ENCODE results near the gene DYNC1I1. TPM values are rescaled to one million over a fixed set of nuclear protein-coding genes. Genes with fewer than 3 reads are reported as not detected.

Gene DYNC1I1
- total RNA-seq, 1 experiment from 2014 or later: 11.9 TPM

DNA sequence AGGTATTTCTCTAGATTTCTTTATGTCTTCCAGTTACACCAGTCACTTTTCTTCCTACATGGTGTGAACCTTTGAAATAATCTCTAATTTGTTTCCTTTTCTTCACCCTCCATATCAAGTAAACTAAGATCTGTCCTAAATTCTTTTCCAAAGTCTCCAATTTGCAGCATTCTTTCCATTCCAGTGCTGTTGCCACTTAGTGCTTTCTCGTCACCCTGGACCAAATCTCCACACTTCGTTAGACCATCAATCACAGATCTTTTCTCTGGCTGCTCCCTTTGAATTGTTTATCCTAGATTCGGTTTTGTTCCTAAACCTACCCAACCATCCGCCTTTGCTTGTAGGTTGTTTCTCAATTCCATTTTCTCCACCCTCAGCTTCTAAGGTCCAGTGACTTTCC is 74.7 kb downstream of the DYNC1I1 start:
- Histone ChIP-seq H3K27ac (no peak overlapping the region), H3K4me1 (peaks cover 7% of the 10 kb centered on the region; the same call in 1 of the 2 replicates), H3K36me3 (no peaks in the 10 kb centered on the region), H3K27me3 (no peaks in the 10 kb centered on the region), H3K9me3 (replicated peaks) (no peaks in the 10 kb centered on the region), H3K4me3 (no peak overlapping the region)
- no peak for DNase-seq

DNA sequence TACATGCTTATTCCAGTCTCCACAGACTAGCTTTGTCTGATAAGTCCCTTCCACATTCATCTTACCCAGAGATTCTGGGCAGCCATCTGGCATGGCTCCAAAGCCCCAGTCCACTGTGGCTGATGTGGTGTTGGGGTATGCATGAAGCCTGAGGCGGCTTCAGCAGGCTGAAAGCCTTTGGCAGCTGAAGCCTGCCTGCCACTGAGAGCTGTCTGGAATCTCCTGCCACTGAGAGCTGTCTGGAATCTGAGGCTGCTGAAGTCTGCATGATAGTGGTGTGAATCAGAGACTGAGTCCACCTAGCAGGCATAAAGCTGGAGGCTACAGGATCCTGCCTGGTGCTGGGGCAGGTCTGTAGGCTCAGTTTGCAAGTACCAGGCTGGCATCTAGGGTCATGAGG is 87.1 kb downstream of the DYNC1I1 start:
- H3K27me3 ChIP-seq: no peaks in the 10 kb centered on the region
- H3K27ac ChIP-seq: peak overlapping the region; percentile 62
- DNase-seq: peak; percentile 96 to 98
- no peak overlapping the region for H3K4me3 ChIP-seq
- H3K9me3 ChIP-seq (replicated peaks): peaks cover 5% of the 10 kb centered on the region; the same call in 1 of the 2 replicates
- H3K4me1 ChIP-seq: peaks cover 24% of the 10 kb centered on the region
- no peaks in the 10 kb centered on the region for H3K36me3 ChIP-seq

DNA sequence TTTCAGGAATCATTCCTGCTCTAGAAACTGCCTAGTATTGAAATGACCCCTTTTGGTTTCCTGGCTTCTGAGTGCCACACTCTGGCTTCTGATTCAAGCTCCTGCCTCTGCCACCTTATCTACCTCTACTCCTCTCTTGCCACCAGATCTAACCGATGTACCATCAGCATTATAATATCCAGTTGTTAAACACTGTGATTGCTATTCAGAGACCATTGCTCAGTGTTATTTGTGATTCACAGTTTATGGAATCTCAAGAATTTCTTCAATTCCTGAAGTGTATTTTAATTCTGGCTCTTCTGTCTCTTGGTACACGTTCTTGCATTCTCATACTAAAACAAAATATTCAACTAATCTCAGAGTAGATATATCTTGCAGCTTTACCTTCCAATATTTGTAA is 88.7 kb downstream of the DYNC1I1 start:
- no peak for DNase-seq
- H3K4me1 ChIP-seq: peaks cover 25% of the 10 kb centered on the region
- H3K9me3 ChIP-seq (replicated peaks): peaks cover 5% of the 10 kb centered on the region; the same call in 1 of the 2 replicates
- no peaks in the 10 kb centered on the region for H3K36me3 ChIP-seq
- peak overlapping the region; percentile 62 for H3K27ac ChIP-seq
- H3K4me3 ChIP-seq: no peak overlapping the region
- no peaks in the 10 kb centered on the region for H3K27me3 ChIP-seq

DNA sequence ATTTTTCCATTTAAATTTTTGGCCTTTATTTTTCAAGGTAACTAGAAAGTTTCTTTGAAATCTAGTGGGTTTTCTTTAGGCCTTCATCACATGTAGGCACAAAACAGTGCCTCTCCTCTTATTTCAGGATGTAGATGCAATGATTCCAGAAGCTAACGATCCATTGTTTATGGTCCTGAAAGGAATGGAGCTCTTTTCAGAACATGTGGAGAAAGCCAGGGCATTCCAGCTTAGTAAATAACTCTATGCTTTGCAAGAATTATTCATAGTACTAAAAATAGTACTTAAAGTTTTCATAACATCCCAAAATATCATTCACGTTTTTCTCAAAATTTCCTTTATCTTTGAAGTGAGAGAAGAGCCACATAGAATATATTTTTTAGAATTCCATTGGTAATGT is 91.3 kb downstream of the DYNC1I1 start:
- Histone ChIP-seq H3K36me3 (no peaks in the 10 kb centered on the region), H3K4me3 (no peak overlapping the region), H3K9me3 (replicated peaks) (no peaks in the 10 kb centered on the region), H3K4me1 (peaks cover 41% of the 10 kb centered on the region), H3K27ac (no peak overlapping the region), H3K27me3 (no peaks in the 10 kb centered on the region)
- DNase-seq: no peak

DNA sequence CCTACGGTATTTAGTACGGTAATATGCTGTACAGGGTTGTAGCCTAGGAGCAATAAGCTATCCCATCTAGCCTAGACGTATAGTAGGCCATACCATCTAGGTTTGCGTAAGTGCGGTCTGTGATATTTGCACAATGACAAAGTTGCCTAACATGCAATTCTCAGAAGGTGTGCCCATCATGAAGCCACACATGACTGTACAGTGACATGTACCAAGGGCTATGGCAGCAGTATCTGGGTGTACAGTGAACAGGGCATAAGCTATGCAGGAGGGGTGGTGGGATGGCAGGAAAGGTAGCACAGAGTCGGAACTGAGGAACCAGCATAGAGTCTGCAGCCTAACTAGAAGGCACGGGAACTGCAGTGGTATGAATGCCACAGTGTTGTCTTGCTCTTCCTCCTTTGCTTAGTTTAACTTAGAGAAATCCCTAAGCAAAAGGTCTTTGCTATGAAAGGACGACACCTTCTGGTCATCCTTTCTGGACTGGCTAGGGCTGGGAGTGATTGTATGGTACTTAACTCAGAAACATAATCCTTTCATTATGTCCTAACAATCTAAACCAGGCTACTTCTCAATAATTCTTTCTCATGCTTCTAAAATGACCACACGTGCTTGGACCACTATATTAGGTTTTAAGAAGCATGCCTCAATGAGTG is 93.5 kb downstream of the DYNC1I1 start:
- peak; percentile 27 to 58 for DNase-seq
- no peaks in the 10 kb centered on the region for H3K27me3 ChIP-seq
- H3K4me1 ChIP-seq: peaks cover 33% of the 10 kb centered on the region
- no peak overlapping the region for H3K4me3 ChIP-seq
- H3K27ac ChIP-seq: no peak overlapping the region
- H3K9me3 ChIP-seq (replicated peaks): no peaks in the 10 kb centered on the region
- no peaks in the 10 kb centered on the region for H3K36me3 ChIP-seq

DNA sequence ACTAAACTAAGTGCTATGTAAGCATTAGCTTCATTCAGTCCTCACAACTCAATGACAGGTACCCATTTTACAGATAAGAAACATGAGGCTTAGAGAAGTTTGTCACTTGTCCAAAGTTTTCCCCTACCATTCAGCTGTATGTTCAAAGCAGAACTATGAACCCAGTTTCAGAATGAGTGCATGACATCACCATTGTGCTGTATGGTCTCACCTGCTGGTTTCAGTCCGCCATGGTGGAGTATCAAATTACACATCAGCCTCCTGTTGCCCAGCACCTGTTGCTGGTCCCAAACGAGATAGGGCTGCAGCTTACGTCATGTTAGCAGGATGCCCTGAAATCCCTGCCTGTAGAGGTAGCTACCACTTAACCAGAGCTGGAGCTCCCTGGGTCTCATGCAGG is 95.0 kb downstream of the DYNC1I1 start:
- peak overlapping the region; percentile 49 for H3K27ac ChIP-seq
- DNase-seq: peak; percentile 89 to 96
- no peak overlapping the region for H3K4me3 ChIP-seq
- no peaks in the 10 kb centered on the region for H3K36me3 ChIP-seq
- peaks cover 35% of the 10 kb centered on the region for H3K4me1 ChIP-seq
- no peaks in the 10 kb centered on the region for H3K9me3 ChIP-seq (replicated peaks)
- H3K27me3 ChIP-seq: no peaks in the 10 kb centered on the region

DNA sequence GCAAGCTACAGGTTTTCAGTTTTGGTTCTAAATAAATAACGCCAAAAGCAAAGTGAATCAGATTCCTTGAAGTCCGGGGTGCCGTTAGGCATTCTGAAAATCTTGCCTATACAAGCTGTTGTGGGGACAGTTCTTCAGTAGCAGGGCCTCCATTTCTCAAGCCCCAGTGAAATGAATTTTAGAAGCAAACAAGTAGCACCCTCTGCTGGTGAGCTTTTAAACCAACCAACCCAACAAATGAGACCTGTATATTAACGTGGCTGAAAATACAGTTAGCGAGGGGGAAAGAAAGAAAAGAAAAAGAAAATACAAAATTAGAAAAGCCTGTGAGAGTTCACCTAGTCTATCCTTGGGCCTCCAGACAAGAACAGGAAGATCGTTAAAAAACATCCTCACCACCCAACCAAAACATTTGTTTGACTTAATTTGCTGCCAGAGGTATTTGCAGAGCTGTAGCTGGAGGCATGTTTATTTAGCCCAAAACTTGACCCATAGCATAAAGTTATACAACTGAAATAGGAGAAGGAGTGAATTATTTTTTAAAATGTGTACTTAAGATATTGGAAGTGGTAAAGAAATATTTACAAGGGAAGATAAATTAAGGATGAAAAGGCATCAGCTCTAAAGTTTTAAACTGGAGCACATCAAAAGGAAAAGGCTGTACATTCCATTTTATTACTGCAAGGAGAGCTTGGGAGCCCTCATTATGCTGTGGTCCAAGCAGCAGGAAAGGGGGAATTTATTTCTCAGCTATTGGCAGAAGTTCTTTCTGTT is 98.9 kb downstream of the DYNC1I1 start:
- Histone ChIP-seq H3K4me1 (peaks cover 48% of the 10 kb centered on the region), H3K4me3 (no peak overlapping the region), H3K27ac (no peak overlapping the region), H3K9me3 (replicated peaks) (no peaks in the 10 kb centered on the region), H3K36me3 (no peaks in the 10 kb centered on the region), H3K27me3 (no peaks in the 10 kb centered on the region)
- peak; percentile 63 to 93 for DNase-seq

DNA sequence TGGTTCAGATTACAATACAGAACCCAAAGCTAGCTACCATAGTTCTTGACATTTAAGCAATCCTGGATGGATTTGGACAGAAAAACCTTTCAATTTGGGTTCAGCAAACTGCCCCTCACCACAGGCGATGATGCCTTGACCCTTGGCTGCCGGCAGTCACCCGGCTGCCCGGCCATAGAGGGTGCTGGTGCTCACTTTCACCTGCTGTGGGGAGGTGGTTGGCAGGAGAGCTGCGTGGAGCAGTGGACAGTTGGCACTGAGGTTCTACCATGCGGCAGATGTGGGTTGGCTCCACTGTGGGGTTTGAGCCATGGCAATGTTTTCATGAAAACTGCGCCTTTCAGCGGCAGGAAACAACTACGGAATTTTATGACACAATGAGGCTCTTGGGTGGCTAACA is 99.5 kb downstream of the DYNC1I1 start:
- no peaks in the 10 kb centered on the region for H3K27me3 ChIP-seq
- H3K4me1 ChIP-seq: peaks cover 45% of the 10 kb centered on the region
- no peaks in the 10 kb centered on the region for H3K9me3 ChIP-seq (replicated peaks)
- no peak overlapping the region for H3K27ac ChIP-seq
- no peak for DNase-seq
- H3K36me3 ChIP-seq: no peaks in the 10 kb centered on the region
- no peak overlapping the region for H3K4me3 ChIP-seq

DNA sequence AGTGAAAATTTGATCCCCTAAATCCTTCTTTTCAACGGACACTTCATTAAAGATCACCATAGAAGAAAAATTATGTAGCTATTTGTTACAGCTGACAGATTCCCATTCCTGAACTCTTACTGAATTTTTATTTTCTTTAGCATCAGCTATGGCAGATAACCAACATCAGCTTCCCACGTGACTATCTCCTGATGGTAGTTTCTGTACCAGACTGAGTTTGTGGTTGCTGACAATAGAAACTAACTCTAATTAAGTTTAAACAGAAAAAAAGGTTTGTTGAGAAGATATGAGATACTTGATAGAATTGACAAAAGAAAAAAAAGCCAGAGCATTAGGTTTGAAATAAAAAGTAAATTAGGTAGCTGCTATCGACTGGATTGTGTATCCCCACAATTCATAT is 101.8 kb downstream of the DYNC1I1 start:
- 0 out of 2 replicates have a peak, but pooled peaks cover 2% of the 10 kb centered on the region for H3K9me3 ChIP-seq (replicated peaks)
- H3K27ac ChIP-seq: peak overlapping the region; percentile 59
- no peaks in the 10 kb centered on the region for H3K36me3 ChIP-seq
- peaks cover 34% of the 10 kb centered on the region for H3K4me1 ChIP-seq
- DNase-seq: no peak
- no peaks in the 10 kb centered on the region for H3K27me3 ChIP-seq
- no peak overlapping the region for H3K4me3 ChIP-seq

DNA sequence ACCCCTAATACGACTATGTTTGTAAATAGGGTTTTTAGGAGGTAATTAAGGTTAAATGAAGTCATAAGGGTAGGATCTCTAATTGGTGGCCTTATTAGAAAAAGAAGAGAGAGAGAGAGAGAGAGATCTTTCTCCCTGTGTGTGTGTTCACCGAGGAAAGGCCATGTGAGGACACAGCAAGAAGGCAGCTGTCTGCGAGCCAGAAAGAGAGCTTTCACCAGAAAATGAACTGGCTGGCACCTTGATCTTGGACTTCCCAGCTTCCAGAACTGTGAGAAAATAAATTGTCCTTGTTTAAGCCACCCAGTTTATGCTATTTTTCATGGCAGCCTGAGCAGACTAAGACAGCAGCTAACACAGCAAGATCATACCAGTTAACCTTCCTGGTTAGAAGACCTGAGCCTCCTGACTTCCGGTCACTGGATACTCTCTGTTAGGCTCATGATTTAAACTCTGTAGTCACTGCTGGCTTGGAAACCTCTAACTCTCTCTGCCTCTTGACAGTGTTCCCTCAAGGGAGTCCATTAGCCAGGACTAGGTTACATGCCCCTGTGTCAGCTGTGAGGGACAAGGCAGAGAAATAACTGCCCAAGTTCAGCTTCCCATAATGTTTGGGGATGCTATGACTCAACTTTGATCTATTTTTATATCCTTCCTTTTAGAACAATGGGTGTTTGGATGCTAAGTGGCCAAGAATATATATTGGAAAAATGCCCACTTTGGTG is 102.3 kb downstream of the DYNC1I1 start:
- peak; percentile 39 to 66 for DNase-seq
- peaks cover 31% of the 10 kb centered on the region for H3K4me1 ChIP-seq
- no peak overlapping the region for H3K4me3 ChIP-seq
- H3K9me3 ChIP-seq (replicated peaks): 0 out of 2 replicates have a peak, but pooled peaks cover 2% of the 10 kb centered on the region
- peak overlapping the region; percentile 59 for H3K27ac ChIP-seq
- no peaks in the 10 kb centered on the region for H3K36me3 ChIP-seq
- no peaks in the 10 kb centered on the region for H3K27me3 ChIP-seq

DNA sequence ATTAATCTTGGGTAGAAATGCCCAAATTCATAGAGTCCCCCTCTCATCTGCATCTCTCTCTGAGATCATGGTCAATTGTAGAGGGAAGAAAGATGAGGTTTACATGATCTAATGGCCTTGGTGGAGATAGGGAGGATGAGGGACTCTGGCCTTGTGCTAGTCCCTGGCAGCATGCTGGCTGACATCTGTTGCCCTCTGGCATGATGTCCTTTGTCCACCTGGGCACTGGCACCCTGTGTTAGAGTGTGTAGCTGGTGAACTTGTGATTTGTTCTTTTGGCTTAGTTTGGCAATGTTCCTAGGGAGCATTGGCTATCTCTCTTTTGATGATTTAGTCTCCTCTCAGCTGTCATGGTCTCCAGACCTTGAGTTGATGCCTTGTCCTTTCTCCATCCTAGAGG is 103.2 kb downstream of the DYNC1I1 start:
- no peak overlapping the region for H3K4me3 ChIP-seq
- peaks cover 29% of the 10 kb centered on the region for H3K4me1 ChIP-seq
- H3K27ac ChIP-seq: no peak overlapping the region
- H3K27me3 ChIP-seq: no peaks in the 10 kb centered on the region
- H3K36me3 ChIP-seq: no peaks in the 10 kb centered on the region
- no peak for DNase-seq
- H3K9me3 ChIP-seq (replicated peaks): 0 out of 2 replicates have a peak, but pooled peaks cover 2% of the 10 kb centered on the region

DNA sequence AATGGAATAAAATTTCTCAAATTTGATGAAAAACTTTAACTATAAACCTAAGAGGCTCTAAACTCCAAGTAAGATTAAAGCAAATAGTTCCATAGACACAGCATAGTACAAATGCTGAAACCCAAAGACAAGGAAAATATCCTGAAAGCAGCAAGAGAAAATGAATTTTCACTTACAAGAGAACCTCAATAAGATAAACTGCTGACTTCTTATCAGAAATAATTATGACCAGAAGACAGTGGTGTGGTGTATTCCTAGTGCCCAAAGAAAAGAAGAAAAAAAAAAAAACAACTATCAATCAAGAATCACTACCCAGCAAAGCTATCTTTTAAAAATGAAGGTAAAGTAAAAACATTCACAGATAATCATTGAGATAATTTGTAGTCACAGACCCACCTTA is 106.3 kb downstream of the DYNC1I1 start:
- Histone ChIP-seq H3K27ac (no peak overlapping the region), H3K4me3 (no peak overlapping the region), H3K9me3 (replicated peaks) (0 out of 2 replicates have a peak, but pooled peaks cover 2% of the 10 kb centered on the region), H3K27me3 (no peaks in the 10 kb centered on the region), H3K4me1 (peaks cover 16% of the 10 kb centered on the region), H3K36me3 (peaks cover 3% of the 10 kb centered on the region; the same call in 1 of the 2 replicates)
- no peak for DNase-seq

DNA sequence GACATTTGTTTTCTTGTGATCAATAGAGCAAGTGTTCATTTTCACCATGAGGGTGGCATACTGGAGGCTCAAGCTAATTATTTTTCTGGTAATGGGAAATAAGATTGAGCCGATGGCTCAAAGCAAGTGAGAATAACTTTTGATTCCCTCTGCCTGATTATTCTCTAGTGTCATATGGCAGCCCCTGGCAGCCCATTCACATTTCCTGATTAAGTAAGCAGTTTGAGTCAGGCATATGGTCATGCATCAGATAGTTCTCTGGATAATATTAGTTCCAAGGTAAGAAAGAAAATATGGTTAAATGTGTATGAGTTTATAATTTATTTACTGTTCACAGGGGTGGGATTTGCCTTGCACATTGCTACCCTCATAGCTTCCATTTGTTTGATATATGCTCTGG is 109.2 kb downstream of the DYNC1I1 start:
- Histone ChIP-seq H3K27me3 (no peaks in the 10 kb centered on the region), H3K4me3 (no peak overlapping the region), H3K36me3 (peaks cover 3% of the 10 kb centered on the region; the same call in 1 of the 2 replicates), H3K9me3 (replicated peaks) (0 out of 2 replicates have a peak, but pooled peaks cover 2% of the 10 kb centered on the region), H3K27ac (no peak overlapping the region), H3K4me1 (no peaks in the 10 kb centered on the region)
- DNase-seq: no peak

DNA sequence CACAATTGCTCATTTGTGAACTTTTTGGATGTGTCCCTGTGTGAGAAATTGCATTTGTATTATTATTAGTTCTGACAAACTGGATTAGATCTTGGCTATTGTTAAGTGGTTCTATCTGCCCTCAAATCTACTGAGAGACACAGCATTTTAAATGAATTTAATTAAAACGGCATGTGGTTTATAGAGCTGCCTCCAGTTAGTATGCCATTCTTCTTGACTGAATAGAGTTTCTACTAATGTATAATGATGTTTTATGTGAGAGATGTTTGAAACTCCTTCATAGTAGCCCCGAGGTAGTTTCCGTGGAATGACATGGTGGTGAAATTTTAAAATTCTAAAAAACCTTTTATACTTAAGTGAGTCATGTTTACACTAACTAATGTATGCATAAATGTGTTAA is 110.9 kb downstream of the DYNC1I1 start:
- H3K27ac ChIP-seq: no peak overlapping the region
- DNase-seq: no peak
- H3K27me3 ChIP-seq: no peaks in the 10 kb centered on the region
- H3K36me3 ChIP-seq: peaks cover 3% of the 10 kb centered on the region; the same call in 1 of the 2 replicates
- no peaks in the 10 kb centered on the region for H3K4me1 ChIP-seq
- H3K4me3 ChIP-seq: no peak overlapping the region
- H3K9me3 ChIP-seq (replicated peaks): 0 out of 2 replicates have a peak, but pooled peaks cover 2% of the 10 kb centered on the region
